ENCODE measurements around the gene CA12.

The CA12 gene

GRCh38 chr15:63292241-63292640 is 89.4 kb downstream of the CA12 start:
- DNase-seq (ENCODE audit: low spot score): no peak
- Histone ChIP-seq H3K36me3 (ENCODE audit: low read depth) (no peaks in the 10 kb centered on the region), H3K27me3 (ENCODE audit: insufficient read depth, poor library complexity, severe bottlenecking) (no peaks in the 10 kb centered on the region), H3K4me1 (ENCODE audit: insufficient read depth, poor library complexity, severe bottlenecking) (peaks cover 8% of the 10 kb centered on the region), H3K9me3 (ENCODE audit: severe bottlenecking) (no peaks in the 10 kb centered on the region), H3K4me3 (ENCODE audit: severe bottlenecking) (no peak overlapping the region), H3K27ac (ENCODE audit: poor library complexity, severe bottlenecking) (peak overlapping the region; percentile 32)
- no peak for ATAC-seq (ENCODE audit: low read depth)
- no peak for TF ChIP-seq CTCF (IDR thresholded peaks at IDR 0.05; ENCODE audit: poor library complexity, severe bottlenecking)

DNA sequence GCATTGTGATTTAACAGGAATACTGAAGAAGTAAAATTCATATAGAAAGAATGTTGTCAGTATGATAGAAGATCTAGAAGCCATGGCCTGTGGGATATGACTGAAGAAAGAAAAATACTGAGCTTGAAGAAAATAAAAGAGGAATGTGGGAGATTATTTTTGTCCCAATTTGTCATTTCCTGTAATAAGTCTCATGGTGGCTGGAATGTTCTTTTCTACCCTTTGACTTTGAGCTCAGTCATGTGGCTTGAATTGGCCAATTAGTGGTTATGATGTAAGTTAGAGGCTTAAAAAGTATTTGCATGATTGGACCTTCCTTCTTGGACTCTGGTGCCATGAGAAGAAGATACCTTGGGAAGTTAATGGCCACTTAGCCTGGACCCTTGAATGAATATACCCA is 90.1 kb downstream of the CA12 start:
- no peak for TF ChIP-seq CTCF (IDR thresholded peaks at IDR 0.05; ENCODE audit: poor library complexity, severe bottlenecking)
- Histone ChIP-seq H3K4me1 (ENCODE audit: insufficient read depth, poor library complexity, severe bottlenecking) (peaks cover 8% of the 10 kb centered on the region), H3K36me3 (ENCODE audit: low read depth) (no peaks in the 10 kb centered on the region), H3K27me3 (ENCODE audit: insufficient read depth, poor library complexity, severe bottlenecking) (no peaks in the 10 kb centered on the region), H3K4me3 (ENCODE audit: severe bottlenecking) (no peak overlapping the region), H3K9me3 (ENCODE audit: severe bottlenecking) (no peaks in the 10 kb centered on the region), H3K27ac (ENCODE audit: poor library complexity, severe bottlenecking) (peak overlapping the region; percentile 32)
- ATAC-seq (ENCODE audit: low read depth): peak; percentile 52; the same call in 2 of the 3 replicates
- no peak for DNase-seq (ENCODE audit: low spot score)

DNA sequence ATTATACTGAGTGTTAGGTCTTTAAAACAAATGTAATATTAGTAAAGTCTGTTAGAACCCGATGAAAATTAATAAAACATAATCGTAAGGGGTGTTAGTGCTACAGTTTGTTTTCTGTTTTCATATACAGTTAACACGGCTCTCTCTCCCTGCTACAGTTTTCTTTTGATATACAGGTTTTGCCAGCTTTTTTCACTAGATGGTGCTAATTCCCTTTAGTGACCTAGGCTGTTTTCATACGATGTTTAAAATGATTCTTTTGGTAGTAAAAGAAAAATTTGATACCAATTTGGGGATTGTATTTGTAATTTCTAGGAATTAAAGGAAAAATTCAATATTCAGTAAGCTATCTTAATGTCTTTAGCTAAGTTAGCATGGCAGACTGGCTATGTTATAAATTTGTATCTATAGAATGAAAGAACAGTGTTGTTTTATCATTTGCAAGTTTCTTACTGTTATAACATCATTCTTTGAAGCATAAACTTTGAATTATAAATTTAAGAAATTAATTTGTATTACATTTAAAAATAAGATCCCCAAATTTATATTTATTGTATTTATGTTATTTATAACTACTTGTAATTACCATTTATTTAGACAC is 92.8 kb downstream of the CA12 start:
- Histone ChIP-seq H3K27ac (ENCODE audit: poor library complexity, severe bottlenecking) (no peak overlapping the region), H3K4me3 (ENCODE audit: severe bottlenecking) (no peak overlapping the region), H3K4me1 (ENCODE audit: insufficient read depth, poor library complexity, severe bottlenecking) (peaks cover 8% of the 10 kb centered on the region), H3K36me3 (ENCODE audit: low read depth) (no peaks in the 10 kb centered on the region; the same call in 1 of the 2 replicates), H3K27me3 (ENCODE audit: insufficient read depth, poor library complexity, severe bottlenecking) (no peaks in the 10 kb centered on the region), H3K9me3 (ENCODE audit: severe bottlenecking) (no peaks in the 10 kb centered on the region)
- ATAC-seq (ENCODE audit: low read depth) (peak; percentile 82), DNase-seq (ENCODE audit: low spot score) (no peak)
- peak; percentile 99 for TF ChIP-seq CTCF (IDR thresholded peaks at IDR 0.05; ENCODE audit: poor library complexity, severe bottlenecking)

- no peak overlapping the region for H3K27ac ChIP-seq (ENCODE audit: poor library complexity, severe bottlenecking)
- no peak for DNase-seq (ENCODE audit: low spot score)
These were observed 93.3 kb downstream of the CA12 start for GRCh38 chr15:63288342-63288741.

More at GRCh38 chr15:63288342-63288741, 93.3 kb downstream of the CA12 start:
- H3K4me3 ChIP-seq (ENCODE audit: severe bottlenecking): no peak overlapping the region
- no peak for TF ChIP-seq CTCF (IDR thresholded peaks at IDR 0.05; ENCODE audit: poor library complexity, severe bottlenecking)
- no peaks in the 10 kb centered on the region; the same call in 1 of the 2 replicates for H3K36me3 ChIP-seq (ENCODE audit: low read depth)
- 0 out of 3 replicates have a peak, but pooled peaks have one; percentile 44 for ATAC-seq (ENCODE audit: low read depth)
- no peaks in the 10 kb centered on the region for H3K9me3 ChIP-seq (ENCODE audit: severe bottlenecking)
- peaks cover 8% of the 10 kb centered on the region for H3K4me1 ChIP-seq (ENCODE audit: insufficient read depth, poor library complexity, severe bottlenecking)
- no peaks in the 10 kb centered on the region for H3K27me3 ChIP-seq (ENCODE audit: insufficient read depth, poor library complexity, severe bottlenecking)
